Activated CD8-positive, alpha-beta memory T cell treated with anti-CD3 and anti-CD28 coated beads, Interleukin-2, amount 50 U/mL, for 48 hours (primary cell): ENCODE data around the gene KATNAL2.
"Not testable (repeated sequence)": the region's sequence is repeated elsewhere in the genome, so short reads cannot be mapped to it uniquely, and the experiment has no call there.

Experiments used
- DNase-seq: peaks from one replicate; pipeline ENCODE4 v3.0.0-alpha.2; 2020

Gene KATNAL2

DNA sequence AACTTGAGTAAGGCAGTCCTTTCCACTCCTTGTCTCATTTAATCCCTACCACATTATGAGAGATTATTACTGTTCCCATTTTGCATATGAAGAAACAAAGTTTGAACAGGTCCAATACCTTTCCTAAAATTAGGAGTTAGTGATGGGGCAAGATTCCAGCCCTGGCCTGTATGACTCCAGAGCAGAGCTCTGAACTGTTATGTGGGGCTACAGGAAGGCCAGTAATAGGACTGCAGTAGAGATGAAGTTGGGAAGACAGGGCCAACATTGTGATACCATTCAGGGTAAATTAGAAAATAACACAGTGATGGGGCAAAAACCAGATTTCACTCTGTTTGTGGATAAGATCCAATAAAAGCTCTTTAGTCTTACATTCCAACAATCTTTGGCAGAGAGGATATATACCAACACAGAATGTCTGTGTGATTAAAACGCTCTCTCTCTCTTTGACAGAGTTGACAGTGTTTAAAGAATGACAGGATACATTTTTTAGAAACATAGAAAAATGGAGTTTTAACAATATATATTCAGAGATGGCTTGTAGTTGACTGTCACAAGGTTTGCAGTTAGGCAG lies 22.7 kb downstream of the KATNAL2 start:
- no peak for DNase-seq

DNA sequence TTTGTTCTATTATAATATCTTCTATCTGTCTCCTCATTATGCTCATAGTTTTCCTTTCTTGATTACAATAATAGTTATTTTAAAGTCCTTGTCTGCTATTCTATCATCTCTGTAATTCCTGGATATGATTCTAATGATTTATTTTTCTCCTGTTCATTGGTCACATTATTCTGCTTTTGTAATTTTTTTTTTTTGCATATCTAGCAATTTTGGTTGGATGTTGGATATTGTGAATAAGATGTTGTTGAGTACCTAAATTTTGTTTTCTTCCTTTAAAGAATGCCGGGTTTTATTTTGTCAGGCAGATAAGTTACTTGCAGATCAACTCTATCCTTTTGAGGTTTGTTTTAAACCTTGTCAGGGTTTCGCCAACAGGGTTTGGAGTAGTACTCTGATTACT lies 25.2 kb downstream of the KATNAL2 start:
- no peak for DNase-seq

GRCh38 chr18:46946656-46947282 lies 29.4 kb downstream of the KATNAL2 start:
- peak; percentile 79 for DNase-seq

DNA sequence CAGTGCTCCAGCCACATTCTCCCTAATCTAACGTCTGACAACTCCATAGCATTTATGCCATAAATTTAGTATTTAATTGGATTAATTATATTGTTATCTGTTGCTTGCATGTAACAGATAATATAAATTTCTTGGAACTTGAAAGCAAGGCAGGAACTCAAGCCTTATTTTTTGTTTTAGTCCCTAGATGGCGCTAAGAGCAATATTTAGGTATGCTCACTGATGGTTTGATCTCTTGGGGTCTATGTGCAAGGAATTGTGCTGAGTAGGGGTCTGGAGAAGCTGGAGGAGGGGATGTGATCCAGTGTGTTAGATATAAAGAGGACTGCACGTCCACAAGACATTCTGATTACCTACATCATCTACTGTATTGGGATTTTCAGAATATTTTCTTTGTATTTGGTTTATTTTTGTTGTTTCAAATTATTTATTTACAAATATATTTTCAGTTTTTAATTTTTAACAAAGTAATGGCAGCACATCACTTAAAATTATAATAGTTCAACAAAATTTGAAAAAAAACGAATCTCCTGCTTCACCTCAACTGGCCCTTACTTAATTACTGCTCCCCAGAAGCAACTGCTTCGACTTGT lies 32.8 kb downstream of the KATNAL2 start:
- no peak for DNase-seq

DNA sequence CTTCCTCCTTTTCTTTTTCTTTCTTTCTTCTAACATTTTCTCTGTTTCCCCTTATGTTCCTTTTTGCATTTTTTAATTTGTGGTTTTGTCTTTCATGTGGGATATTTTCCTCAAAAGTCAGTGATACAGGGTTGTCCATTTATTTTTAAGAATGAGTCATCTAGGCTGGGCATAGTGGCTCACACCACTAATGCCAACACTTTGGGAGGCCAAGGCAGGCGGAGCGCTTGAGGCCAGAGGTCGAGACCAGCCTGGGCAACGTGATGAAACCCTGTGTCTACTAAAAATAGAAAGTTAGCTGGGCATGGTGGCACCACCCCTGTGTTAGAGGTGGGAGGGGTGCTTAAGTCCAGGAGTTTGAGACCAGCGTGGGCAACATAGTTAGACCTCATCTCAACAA lies 35.8 kb downstream of the KATNAL2 start:
- no peak for DNase-seq

DNA sequence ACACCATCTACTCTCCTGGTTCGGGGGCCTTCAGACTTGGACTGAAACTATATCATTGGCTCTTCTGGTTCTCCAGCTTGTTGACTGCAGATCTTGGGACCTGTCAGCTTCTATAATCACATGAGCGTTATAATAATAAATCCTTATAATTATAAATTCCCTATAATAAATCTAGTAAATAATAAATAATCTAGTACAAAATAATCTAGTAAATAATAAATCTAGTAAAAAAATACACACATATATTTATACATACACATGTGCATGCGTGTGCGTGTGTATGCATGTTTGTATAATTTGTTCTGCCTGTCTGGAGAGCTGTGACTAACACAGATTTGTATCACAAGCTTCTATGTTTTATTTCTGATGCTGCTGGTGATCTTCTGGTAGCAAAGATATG lies 40.8 kb downstream of the KATNAL2 start:
- no peak for DNase-seq

- DNase-seq: not testable (repeated sequence)
Measured at GRCh38 chr18:46963656-46964578, 46.5 kb downstream of the KATNAL2 start.

DNA sequence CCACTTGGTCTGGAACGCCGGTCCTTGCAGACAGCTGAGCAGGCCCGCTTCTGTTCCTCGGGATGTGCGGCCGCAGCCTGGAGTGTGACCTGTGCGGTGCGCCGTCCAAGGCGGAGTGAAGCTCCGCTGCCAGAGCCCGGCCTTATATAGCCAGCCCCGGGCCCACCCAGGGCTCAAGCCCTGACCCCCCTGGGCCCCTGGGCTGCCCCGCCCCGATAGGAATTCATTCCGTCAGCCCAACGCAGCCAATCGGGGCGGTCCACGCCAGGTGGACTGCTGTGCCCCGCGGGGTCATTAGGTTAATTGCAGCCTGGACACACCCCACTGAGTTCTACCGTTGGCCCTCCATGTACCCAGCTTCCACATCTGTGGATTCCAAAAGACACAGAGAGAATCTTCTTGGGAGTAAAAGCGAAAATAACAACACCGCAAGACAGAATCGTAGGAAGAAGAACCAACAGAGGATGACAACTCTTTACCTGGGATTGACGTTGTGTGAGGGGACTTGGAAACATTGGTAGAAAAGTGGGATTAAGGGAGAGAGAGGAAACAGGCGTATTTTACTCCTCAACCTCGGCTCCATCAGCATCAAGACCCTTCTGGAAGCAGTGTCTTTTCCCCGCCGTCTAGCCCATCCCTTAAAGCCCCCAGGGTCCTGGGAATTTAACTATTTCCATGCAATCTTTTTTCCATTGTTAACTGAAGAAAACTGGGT lies 47.3 kb downstream of the KATNAL2 start:
- not testable (repeated sequence) for DNase-seq

DNA sequence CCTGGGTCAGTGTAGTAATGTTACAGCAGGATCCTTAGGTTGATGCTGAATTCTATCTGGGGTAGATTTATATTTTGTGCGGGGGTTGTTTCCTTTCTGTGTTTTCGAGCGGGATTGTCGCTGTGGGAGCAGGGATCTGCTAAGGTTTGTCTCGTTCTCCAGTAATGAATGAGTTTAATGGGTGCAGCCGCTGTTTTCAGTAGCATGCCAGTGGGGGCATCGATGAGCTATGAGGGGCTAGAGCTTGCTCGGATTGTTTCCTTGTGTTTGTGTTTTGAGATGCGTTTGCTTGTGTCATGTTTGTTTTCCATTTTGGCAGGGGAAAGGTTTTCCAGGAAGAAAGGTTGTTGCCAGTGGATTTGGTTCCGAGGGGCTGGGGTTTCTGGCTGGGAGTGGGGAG lies 48.9 kb downstream of the KATNAL2 start:
- DNase-seq: not testable (repeated sequence)

GRCh38 chr18:46969551-46969950 lies 52.1 kb downstream of the KATNAL2 start:
- DNase-seq: not testable (repeated sequence)

- DNase-seq: not testable (repeated sequence)
Measured at GRCh38 chr18:47019870-47020269, 102.5 kb downstream of the KATNAL2 start.

DNA sequence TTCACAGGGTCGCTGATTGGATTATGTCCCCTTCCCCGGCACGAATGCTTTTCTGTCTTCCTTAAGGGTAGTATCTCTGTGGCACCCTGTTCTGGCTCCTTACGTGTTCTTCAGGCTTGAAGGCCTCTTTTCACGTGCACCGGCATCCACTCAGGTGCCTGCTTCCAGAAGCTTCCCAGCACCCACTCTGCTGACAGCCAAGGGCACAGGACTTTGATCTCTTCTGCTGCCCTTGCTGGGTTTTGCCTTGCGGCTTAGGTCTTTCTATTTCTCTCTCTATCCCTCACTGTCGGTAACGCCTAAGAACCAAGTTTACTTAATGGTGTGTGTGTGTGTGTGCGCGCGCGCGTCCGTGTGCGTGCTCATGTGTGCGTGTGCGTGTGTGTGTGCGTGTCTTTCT lies 103.4 kb downstream of the KATNAL2 start:
- DNase-seq: not testable (repeated sequence)

DNA sequence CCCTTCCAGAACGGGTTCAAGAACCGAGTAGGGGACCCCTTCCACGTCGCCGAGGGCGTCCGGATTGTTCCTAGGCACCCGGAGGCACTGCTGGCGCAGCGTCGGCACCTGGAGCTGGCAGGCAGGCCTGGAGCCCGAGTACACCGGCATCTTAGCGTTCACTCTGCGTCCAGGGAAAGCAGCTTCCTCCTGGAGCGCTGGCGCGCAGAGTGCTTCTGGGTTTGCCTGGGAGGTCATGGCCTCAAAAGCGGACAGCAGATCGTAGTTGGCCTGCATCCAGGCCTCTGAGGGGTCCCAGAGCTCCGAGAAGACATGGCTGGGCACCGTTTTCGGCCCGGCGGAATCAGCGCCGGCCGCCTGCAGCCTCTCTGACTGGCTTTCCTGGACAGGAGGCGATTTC lies 105.4 kb downstream of the KATNAL2 start:
- not testable (repeated sequence) for DNase-seq

GRCh38 chr18:47023769-47024465 lies 106.5 kb downstream of the KATNAL2 start:
- not testable (repeated sequence) for DNase-seq

DNA sequence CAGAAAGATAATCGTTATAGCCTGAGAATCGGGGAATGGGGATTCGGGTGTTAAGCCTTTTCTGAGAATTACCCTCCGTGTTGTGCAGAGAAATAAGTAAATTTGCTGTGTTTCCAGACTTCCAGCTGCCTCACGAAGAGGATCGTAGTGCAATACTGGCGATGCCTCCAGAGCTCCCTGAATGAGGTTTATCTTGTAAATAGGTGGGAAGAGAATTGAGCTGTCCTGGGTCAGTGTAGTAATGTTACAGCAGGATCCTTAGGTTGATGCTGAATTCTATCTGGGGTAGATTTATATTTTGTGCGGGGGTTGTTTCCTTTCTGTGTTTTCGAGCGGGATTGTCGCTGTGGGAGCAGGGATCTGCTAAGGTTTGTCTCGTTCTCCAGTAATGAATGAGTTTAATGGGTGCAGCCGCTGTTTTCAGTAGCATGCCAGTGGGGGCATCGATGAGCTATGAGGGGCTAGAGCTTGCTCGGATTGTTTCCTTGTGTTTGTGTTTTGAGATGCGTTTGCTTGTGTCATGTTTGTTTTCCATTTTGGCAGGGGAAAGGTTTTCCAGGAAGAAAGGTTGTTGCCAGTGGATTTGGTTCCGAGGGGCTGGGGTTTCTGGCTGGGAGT lies 108.3 kb downstream of the KATNAL2 start:
- not testable (repeated sequence) for DNase-seq

GRCh38 chr18:47028738-47029137 lies 111.3 kb downstream of the KATNAL2 start:
- DNase-seq: not testable (repeated sequence)

DNA sequence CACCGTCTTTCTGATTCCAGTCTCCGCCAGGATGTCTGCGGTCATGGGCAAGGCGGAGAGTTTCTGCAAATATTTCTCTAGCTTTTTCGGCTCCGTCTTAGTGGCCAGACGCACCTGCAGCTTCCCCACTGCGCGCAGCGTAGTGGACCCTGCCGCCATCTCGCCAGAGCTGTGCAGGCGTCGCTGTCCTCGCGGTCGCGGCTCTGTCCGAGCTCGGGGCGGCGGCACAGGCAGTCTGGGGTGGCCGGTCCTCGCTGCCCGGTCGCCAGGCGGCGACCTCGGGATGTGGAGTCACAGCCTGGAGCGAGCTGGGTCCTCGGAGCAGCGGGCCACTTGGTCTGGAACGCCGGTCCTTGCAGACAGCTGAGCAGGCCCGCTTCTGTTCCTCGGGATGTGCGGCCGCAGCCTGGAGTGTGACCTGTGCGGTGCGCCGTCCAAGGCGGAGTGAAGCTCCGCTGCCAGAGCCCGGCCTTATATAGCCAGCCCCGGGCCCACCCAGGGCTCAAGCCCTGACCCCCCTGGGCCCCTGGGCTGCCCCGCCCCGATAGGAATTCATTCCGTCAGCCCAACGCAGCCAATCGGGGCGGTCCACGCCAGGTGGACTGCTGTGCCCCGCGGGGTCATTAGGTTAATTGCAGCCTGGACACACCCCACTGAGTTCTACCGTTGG lies 112.4 kb downstream of the KATNAL2 start:
- DNase-seq: not testable (repeated sequence)

DNA sequence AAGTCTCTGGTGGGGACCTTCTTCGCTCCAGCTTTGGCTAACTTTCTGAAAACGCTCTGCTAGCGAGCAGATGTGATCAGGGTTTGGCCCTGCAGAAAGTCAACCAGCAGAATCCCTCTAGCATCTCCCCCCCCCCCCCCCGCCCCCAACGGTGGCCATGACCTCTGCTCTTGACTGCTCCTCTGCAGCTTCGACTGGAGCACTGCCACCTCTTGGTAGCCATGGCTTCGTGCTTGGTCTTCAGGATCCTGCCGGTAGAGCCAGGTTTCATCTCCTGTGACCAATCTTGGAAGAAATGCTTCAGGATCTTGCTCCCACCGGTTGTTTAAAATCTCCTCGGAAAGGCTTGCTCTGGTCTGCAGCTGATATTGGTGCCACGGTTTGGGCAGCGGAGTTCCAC lies 113.5 kb downstream of the KATNAL2 start:
- not testable (repeated sequence) for DNase-seq

GRCh38 chr18:47032945-47033344 lies 115.5 kb downstream of the KATNAL2 start:
- no peak for DNase-seq

DNA sequence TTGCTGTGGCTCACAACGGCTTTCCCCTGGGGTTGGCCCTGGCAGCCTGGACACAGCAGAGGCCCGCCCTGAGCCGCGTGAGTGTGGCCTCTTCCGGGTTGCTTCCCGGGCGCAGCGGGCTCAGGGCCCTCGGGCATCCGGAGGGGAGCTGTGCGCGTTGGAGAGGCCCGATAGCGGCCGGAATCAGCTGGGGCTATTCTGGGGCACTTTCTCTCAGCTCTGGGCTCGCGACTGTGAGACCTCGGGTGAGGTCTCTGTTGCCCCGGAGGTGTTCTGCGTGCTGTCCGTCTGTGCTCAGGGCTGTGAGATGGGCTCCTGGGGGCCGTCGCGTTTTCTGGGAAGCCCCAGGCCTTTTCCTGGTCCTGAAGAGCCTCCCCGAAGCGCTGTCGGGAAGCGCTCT lies 117.2 kb downstream of the KATNAL2 start:
- not testable (repeated sequence) for DNase-seq

- no peak for DNase-seq
Measured at GRCh38 chr18:47035156-47035671, 117.8 kb downstream of the KATNAL2 start, which contains the start of gene ELOA2. TSS of gene ELOA2 (minus strand) at chr18:47035621. CDS start at chr18:47035264, 357 bp downstream.
